ENCODE measurements around the gene PPP2R5A. TPM values are rescaled to one million over a fixed set of nuclear protein-coding genes. Genes with fewer than 3 reads are reported as not detected.

The PPP2R5A gene
- total and polyA plus RNA-seq, 8 donors, result 61.1 to 127 (median 108) TPM

- DNase-seq, result no peak
- intact Hi-C loops (cut with DNase I), result loop anchor here in 1 of 2 donors (5.0 kb wide), 1 partner anchor 218 kb away; no protein-coding TSS in a partner anchor
- no peaks in the 10 kb centered on the region for H3K9me3 ChIP-seq
- no peak for TF ChIP-seq CTCF (IDR thresholded peaks at IDR 0.05)
- no peak for ATAC-seq
- H3K4me1 ChIP-seq, result peaks cover 24 to 87% of the 10 kb centered on the region in 2 donors
- H3K4me3 ChIP-seq, result no peak overlapping the region
- no peaks in the 10 kb centered on the region for H3K27me3 ChIP-seq
- H3K27ac ChIP-seq, result peak overlapping the region in 1 of 2 donors; percentile 100
- no peaks in the 10 kb centered on the region for H3K36me3 ChIP-seq
Observed at GRCh38 chr1:212290608-212291007, 5.4 kb downstream of the PPP2R5A start.

- peaks cover 24 to 93% of the 10 kb centered on the region in 2 donors for H3K4me1 ChIP-seq
- peak; percentile 47 to 50 for TF ChIP-seq CTCF (IDR thresholded peaks at IDR 0.05)
- ATAC-seq (peak; percentile 73), DNase-seq (peak in 1 of 4 donors; percentile 65)
- no peaks in the 10 kb centered on the region for H3K9me3 ChIP-seq
- no peaks in the 10 kb centered on the region for H3K36me3 ChIP-seq
- H3K27ac ChIP-seq, result peak overlapping the region in 1 of 2 donors; percentile 2
- no peak overlapping the region for H3K4me3 ChIP-seq
- intact Hi-C loops (cut with DNase I), result loop anchor here in 1 of 2 donors (5.0 kb wide), 1 partner anchor 219 kb away; no protein-coding TSS in a partner anchor
- H3K27me3 ChIP-seq, result no peaks in the 10 kb centered on the region
Observed at GRCh38 chr1:212291505-212292134, 6.4 kb downstream of the PPP2R5A start.

GRCh38 chr1:212292250-212293105 is 7.3 kb downstream of the PPP2R5A start:
- ATAC-seq (peak; percentile 11), DNase-seq (no peak)
- no peak for TF ChIP-seq CTCF (IDR thresholded peaks at IDR 0.05)
- H3K4me1 ChIP-seq, result peaks cover 20 to 87% of the 10 kb centered on the region in 2 donors
- no peaks in the 10 kb centered on the region for H3K27me3 ChIP-seq
- no peak overlapping the region for H3K4me3 ChIP-seq
- no peaks in the 10 kb centered on the region for H3K9me3 ChIP-seq
- intact Hi-C loops (cut with DNase I), result loop anchor here in 1 of 2 donors (5.0 kb wide), 1 partner anchor 220 kb away; no protein-coding TSS in a partner anchor
- no peak overlapping the region for H3K27ac ChIP-seq
- no peaks in the 10 kb centered on the region for H3K36me3 ChIP-seq

GRCh38 chr1:212293579-212293978 is 8.4 kb downstream of the PPP2R5A start:
- intact Hi-C loops (cut with DNase I), result loop anchor here in 1 of 2 donors (5.0 kb wide), 1 partner anchor 221 kb away; no protein-coding TSS in a partner anchor

More at GRCh38 chr1:212293579-212293978, 8.4 kb downstream of the PPP2R5A start:
- H3K4me3 ChIP-seq, result no peak overlapping the region
- DNase-seq (no peak), ATAC-seq (peak; percentile 38)
- H3K4me1 ChIP-seq, result peaks cover 9 to 76% of the 10 kb centered on the region in 2 donors
- H3K36me3 ChIP-seq, result no peaks in the 10 kb centered on the region
- H3K27ac ChIP-seq, result no peak overlapping the region
- H3K9me3 ChIP-seq, result no peaks in the 10 kb centered on the region
- TF ChIP-seq CTCF (IDR thresholded peaks at IDR 0.05), result no peak
- no peaks in the 10 kb centered on the region for H3K27me3 ChIP-seq
